ENCODE data around the gene ACAA2.
"Not testable (repeated sequence)": the region's sequence is repeated elsewhere in the genome, so short reads cannot be mapped to it uniquely, and the experiment has no call there.

ACAA2 gene

GRCh38 chr18:49798001-49798400 is 15.3 kb downstream of the ACAA2 start:
- no peak for ATAC-seq
- TF ChIP-seq CREB5 (CRISPR knock-in tag; IDR thresholded peaks at IDR 0.05; ENCODE audit: low read depth) = no peak
- TF ChIP-seq OSR1 (CRISPR knock-in tag; IDR thresholded peaks at IDR 0.05) = no peak
- no peak for TF ChIP-seq ZNF565 (CRISPR knock-in tag; conservative IDR thresholded peaks at IDR 0.05; ENCODE audit: low read depth)
- TF ChIP-seq ZFP3 (CRISPR knock-in tag; IDR thresholded peaks at IDR 0.05) = no peak
- TF ChIP-seq ISL1 (CRISPR knock-in tag; IDR thresholded peaks at IDR 0.05) = no peak
- TF ChIP-seq CSDC2 (CRISPR knock-in tag; IDR thresholded peaks at IDR 0.05) = no peak
- TF ChIP-seq ESRRG (CRISPR knock-in tag; IDR thresholded peaks at IDR 0.05) = no peak
- no peak for TF ChIP-seq RARB (CRISPR knock-in tag; IDR thresholded peaks at IDR 0.05)
- no peak for TF ChIP-seq TCF4 (CRISPR knock-in tag; IDR thresholded peaks at IDR 0.05; ENCODE audit: borderline replicate concordance)

- ATAC-seq = no peak
- TF ChIP-seq ZC3H10 (CRISPR knock-in tag; IDR thresholded peaks at IDR 0.05) (no peak), SNAI2 (CRISPR knock-in tag; IDR thresholded peaks at IDR 0.05) (no peak), CSRNP3 (CRISPR knock-in tag; IDR thresholded peaks at IDR 0.05) (no peak), PPARA (CRISPR knock-in tag; IDR thresholded peaks at IDR 0.05; ENCODE audit: borderline replicate concordance) (no peak), PATZ1 (CRISPR knock-in tag; IDR thresholded peaks at IDR 0.05; ENCODE audit: borderline replicate concordance) (no peak), TOX (CRISPR knock-in tag; IDR thresholded peaks at IDR 0.05; ENCODE audit: borderline replicate concordance) (no peak), ARNTL (CRISPR knock-in tag; IDR thresholded peaks at IDR 0.05; ENCODE audit: borderline replicate concordance, low read depth) (no peak), ZNF8 (CRISPR knock-in tag; IDR thresholded peaks at IDR 0.05) (no peak)
Observed at GRCh38 chr18:49795612-49796552, 17.5 kb downstream of the ACAA2 start.

GRCh38 chr18:49794743-49795142 is 18.6 kb downstream of the ACAA2 start:
- TF ChIP-seq OSR1 (CRISPR knock-in tag; IDR thresholded peaks at IDR 0.05) (no peak), ZNF565 (CRISPR knock-in tag; conservative IDR thresholded peaks at IDR 0.05; ENCODE audit: low read depth) (no peak), ZFP3 (CRISPR knock-in tag; IDR thresholded peaks at IDR 0.05) (no peak), ZC3H10 (CRISPR knock-in tag; IDR thresholded peaks at IDR 0.05) (no peak), TOX (CRISPR knock-in tag; IDR thresholded peaks at IDR 0.05; ENCODE audit: borderline replicate concordance) (no peak), GLIS3 (CRISPR knock-in tag; IDR thresholded peaks at IDR 0.05) (no peak), TCF4 (CRISPR knock-in tag; IDR thresholded peaks at IDR 0.05; ENCODE audit: borderline replicate concordance) (no peak), TSHZ2 (CRISPR knock-in tag; IDR thresholded peaks at IDR 0.05) (no peak), ZFP30 (CRISPR knock-in tag; IDR thresholded peaks at IDR 0.05) (no peak), ISL1 (CRISPR knock-in tag; IDR thresholded peaks at IDR 0.05) (no peak), RARB (CRISPR knock-in tag; IDR thresholded peaks at IDR 0.05) (no peak), ESRRG (CRISPR knock-in tag; IDR thresholded peaks at IDR 0.05) (no peak), ZNF8 (CRISPR knock-in tag; IDR thresholded peaks at IDR 0.05) (no peak)
- ATAC-seq = no peak

- ATAC-seq = not testable (repeated sequence)
Observed at GRCh38 chr18:49789560-49790134, 23.7 kb downstream of the ACAA2 start.
